Measurements from ENCODE around the gene TMEM191B.
"Not testable (repeated sequence)": the region's sequence is repeated elsewhere in the genome, so short reads cannot be mapped to it uniquely, and the experiment has no call there.

GRCh38 chr22:18527752-18528596 is at the start of gene TMEM191B:
- TF ChIP-seq POLR2AphosphoS5 (IDR thresholded peaks at IDR 0.05): not testable (repeated sequence)
- TF ChIP-seq, protein P1, sequence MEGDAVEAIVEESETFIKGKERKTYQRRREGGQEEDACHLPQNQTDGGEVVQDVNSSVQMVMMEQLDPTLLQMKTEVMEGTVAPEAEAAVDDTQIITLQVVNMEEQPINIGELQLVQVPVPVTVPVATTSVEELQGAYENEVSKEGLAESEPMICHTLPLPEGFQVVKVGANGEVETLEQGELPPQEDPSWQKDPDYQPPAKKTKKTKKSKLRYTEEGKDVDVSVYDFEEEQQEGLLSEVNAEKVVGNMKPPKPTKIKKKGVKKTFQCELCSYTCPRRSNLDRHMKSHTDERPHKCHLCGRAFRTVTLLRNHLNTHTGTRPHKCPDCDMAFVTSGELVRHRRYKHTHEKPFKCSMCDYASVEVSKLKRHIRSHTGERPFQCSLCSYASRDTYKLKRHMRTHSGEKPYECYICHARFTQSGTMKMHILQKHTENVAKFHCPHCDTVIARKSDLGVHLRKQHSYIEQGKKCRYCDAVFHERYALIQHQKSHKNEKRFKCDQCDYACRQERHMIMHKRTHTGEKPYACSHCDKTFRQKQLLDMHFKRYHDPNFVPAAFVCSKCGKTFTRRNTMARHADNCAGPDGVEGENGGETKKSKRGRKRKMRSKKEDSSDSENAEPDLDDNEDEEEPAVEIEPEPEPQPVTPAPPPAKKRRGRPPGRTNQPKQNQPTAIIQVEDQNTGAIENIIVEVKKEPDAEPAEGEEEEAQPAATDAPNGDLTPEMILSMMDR (IDR thresholded peaks at IDR 0.05 in 8 of 11, conservative IDR thresholded peaks at IDR 0.05 in 3 of 11): not testable (repeated sequence)
